Neural progenitor cell (in vitro differentiated cells): Measurements from ENCODE around the gene CDK5R1. TPM values are rescaled to one million over a fixed set of nuclear protein-coding genes. Genes with fewer than 3 reads are reported as not detected.
A peak's percentile ranks its signal among the peaks of the same experiment; 100 is the strongest.

Experiments
- DNase-seq: peaks from one replicate; pipeline ENCODE4 v3.0.0-alpha.2; 2016; ENCODE audit warnings: low spot score
- H2AFZ ChIP-seq: fragments of 200-600 bp; sonication (generic); replicated peaks from 2 replicates; pipeline ENCODE4 v1.6.1; 2016; ENCODE audit warnings: antibody characterized with exemption
- H3F3A ChIP-seq: fragments of 200-600 bp; sonication (generic); 2 replicates; pipeline ENCODE4 v1.6.1; 2016; ENCODE audit warnings: antibody characterized with exemption, low read depth
- H3K27ac ChIP-seq: fragments of 200-600 bp; sonication (generic); 2 replicates; pipeline ENCODE4 v1.5.1; 2016; ENCODE audit warnings: mild to moderate bottlenecking
- H3K27me3 ChIP-seq: fragments of 200-600 bp; sonication (generic); 2 replicates; pipeline ENCODE4 v1.6.1; 2016; ENCODE audit warnings: mild to moderate bottlenecking, moderate library complexity
- H3K36me3 ChIP-seq: fragments of 200-600 bp; sonication (generic); 2 replicates; pipeline ENCODE4 v1.5.1; 2016
- H3K4me1 ChIP-seq: fragments of 200-600 bp; sonication (generic); 2 replicates; pipeline ENCODE4 v1.6.1; 2016; ENCODE audit warnings: mixed run types
- H3K4me2 ChIP-seq: fragments of 200-600 bp; sonication (generic); 2 replicates; pipeline ENCODE4 v1.6.1; 2016
- H3K4me3 ChIP-seq: fragments of 200-600 bp; sonication (generic); 2 replicates; pipeline ENCODE4 v1.5.1; 2016
- H3K79me2 ChIP-seq: fragments of 200-600 bp; sonication (generic); 2 replicates; pipeline ENCODE4 v1.6.1; 2016; ENCODE audit warnings: low read depth
- H3K9ac ChIP-seq: fragments of 200-600 bp; sonication (generic); 2 replicates; pipeline ENCODE4 v1.6.1; 2016
- H3K9me3 ChIP-seq: fragments of 200-600 bp; sonication (generic); 2 replicates; pipeline ENCODE4 v1.5.1; 2016; ENCODE audit warnings: low read depth
- H4K20me1 ChIP-seq: fragments of 200-600 bp; sonication (generic); 2 replicates; pipeline ENCODE4 v1.6.1; 2016; ENCODE audit warnings: low read depth
- H3K27ac Mint-ChIP-seq: 3 replicates; pipeline ENCODE4 v1.8.0; 2021; ENCODE audit warnings: mixed read lengths
- H3K27me3 Mint-ChIP-seq: 2 replicates; pipeline ENCODE4 v1.8.0; 2022; ENCODE audit warnings: low read depth, mild to moderate bottlenecking, inconsistent platforms, moderate library complexity, mixed read lengths; ENCODE audit not compliant: insufficient read depth
- H3K36me3 Mint-ChIP-seq: 3 replicates; pipeline ENCODE4 v1.8.0; 2021; ENCODE audit warnings: mixed read lengths
- H3K4me1 Mint-ChIP-seq: 3 replicates; pipeline ENCODE4 v1.8.0; 2021; ENCODE audit warnings: mixed read lengths
- H3K4me3 Mint-ChIP-seq: 3 replicates; pipeline ENCODE4 v1.8.0; 2021; ENCODE audit warnings: mild to moderate bottlenecking, moderate library complexity, mixed read lengths
- H3K9me3 Mint-ChIP-seq: 3 replicates; pipeline ENCODE4 v1.8.0; 2020; ENCODE audit warnings: mixed read lengths
- EZH2 ChIP-seq: fragments of 200-600 bp; sonication (generic); IDR thresholded peaks from 2 replicates; pipeline ENCODE4 v1.6.1; 2017; ENCODE audit warnings: antibody characterized with exemption, mild to moderate bottlenecking, moderate library complexity
- EZH2phosphoT487 ChIP-seq: fragments of 200-600 bp; sonication (generic); IDR thresholded peaks from 2 replicates; pipeline ENCODE4 v1.6.1; 2017; ENCODE audit warnings: antibody characterized with exemption
- total RNA-seq: library from RNA; depleted of rRNA; stranded (reverse); fragments of >200 nt; gene quantifications from 2 replicates; pipeline ENCODE4 v1.2.3, GENCODE V29; 2015; ENCODE audit warnings: low replicate concordance
- TF ChIP-seq, protein P1 (sequence below): fragments of 200-600 bp; sonication (generic); IDR thresholded peaks from 2 replicates; pipeline ENCODE4 v1.5.1; 2017; ENCODE audit warnings: antibody characterized with exemption, mild to moderate bottlenecking

CDK5R1 gene
- total RNA-seq, 1 donor from 2014 or later = 6.9 TPM

DNA sequence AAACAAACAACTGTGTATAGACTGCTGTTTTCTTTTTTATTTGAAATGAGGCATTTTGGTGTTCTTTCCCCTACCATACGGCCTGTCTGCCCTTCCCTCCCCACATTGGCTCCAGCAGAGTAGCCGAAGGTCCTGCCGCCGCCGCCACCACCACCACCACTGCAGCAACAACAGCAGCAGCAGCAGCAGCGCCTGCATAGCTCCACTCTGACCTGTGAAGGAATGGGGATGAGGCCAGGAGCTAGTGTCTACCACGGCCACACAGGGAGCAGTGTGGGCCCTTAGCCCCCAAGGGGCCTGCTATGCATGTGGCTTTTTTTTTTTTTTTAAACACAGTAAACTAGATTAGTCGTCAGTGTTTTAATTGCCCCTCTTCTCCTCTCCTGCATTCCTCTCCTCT, 5.6 kb upstream of the CDK5R1 start:
- TF ChIP-seq EZH2 = no peak
- TF ChIP-seq, protein P1, sequence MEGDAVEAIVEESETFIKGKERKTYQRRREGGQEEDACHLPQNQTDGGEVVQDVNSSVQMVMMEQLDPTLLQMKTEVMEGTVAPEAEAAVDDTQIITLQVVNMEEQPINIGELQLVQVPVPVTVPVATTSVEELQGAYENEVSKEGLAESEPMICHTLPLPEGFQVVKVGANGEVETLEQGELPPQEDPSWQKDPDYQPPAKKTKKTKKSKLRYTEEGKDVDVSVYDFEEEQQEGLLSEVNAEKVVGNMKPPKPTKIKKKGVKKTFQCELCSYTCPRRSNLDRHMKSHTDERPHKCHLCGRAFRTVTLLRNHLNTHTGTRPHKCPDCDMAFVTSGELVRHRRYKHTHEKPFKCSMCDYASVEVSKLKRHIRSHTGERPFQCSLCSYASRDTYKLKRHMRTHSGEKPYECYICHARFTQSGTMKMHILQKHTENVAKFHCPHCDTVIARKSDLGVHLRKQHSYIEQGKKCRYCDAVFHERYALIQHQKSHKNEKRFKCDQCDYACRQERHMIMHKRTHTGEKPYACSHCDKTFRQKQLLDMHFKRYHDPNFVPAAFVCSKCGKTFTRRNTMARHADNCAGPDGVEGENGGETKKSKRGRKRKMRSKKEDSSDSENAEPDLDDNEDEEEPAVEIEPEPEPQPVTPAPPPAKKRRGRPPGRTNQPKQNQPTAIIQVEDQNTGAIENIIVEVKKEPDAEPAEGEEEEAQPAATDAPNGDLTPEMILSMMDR = no peak
- TF ChIP-seq EZH2phosphoT487 = no peak
- no peak for DNase-seq
- Mint-ChIP-seq H3K4me3 (no peak overlapping the region), H3K9me3 (no peaks in the 10 kb centered on the region), H3K36me3 (peaks cover 41% of the 10 kb centered on the region), H3K4me1 (peaks cover 42% of the 10 kb centered on the region), H3K27ac (peak overlapping the region; percentile 78), H3K27me3 (no peaks in the 10 kb centered on the region)
- Histone ChIP-seq H3K27me3 (no peaks in the 10 kb centered on the region), H3K9me3 (no peaks in the 10 kb centered on the region), H3K4me3 (no peak overlapping the region), H3K4me2 (no peak overlapping the region), H3K79me2 (no peaks in the 10 kb centered on the region), H2AFZ (no peak overlapping the region), H3K9ac (no peak overlapping the region), H3K27ac (no peak overlapping the region), H3K4me1 (peaks cover 27% of the 10 kb centered on the region), H4K20me1 (peaks cover 9% of the 10 kb centered on the region), H3K36me3 (peaks cover 5% of the 10 kb centered on the region), H3F3A (peaks cover 50% of the 10 kb centered on the region)

DNA sequence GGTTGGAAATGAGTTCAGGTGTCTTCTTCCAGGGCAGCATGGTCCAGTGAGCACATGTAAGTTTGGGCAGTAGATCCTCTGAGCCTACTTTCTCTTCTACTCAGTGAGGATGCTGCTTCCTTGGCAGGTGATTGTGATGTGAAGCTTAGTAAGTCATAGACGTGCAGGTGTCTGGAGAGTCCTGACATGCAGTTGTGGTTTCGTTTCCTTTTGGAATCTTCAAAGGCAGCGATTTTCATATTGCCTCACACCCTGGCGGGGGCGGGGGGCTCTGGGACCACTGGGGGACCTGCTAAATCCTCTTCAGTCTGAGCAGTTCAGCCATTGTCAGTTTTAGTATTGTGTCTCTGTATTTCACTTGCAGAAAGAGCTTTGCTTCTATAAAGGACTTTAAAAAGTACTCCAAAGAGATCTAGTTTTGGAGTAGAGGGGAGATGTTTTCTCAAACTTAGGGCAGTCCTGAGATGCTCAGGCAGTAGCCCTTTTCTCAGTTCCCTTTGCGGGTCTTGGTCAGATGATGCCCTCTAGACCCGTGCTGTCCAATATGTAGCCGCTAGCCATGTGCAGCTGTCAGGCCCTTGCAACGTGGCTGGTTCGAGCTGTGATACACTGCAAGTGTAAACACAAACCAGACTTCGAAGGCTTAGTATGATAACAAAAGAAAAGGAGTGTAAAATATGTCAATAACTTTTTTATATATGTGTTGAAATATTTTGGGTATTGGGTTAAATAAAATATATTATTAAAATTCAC, 4.0 kb upstream of the CDK5R1 start:
- Histone ChIP-seq H3F3A (peaks cover 51% of the 10 kb centered on the region), H3K4me2 (peak overlapping the region; percentile 61), H3K36me3 (peaks cover 3% of the 10 kb centered on the region), H3K9ac (no peak overlapping the region), H3K79me2 (peaks cover under 1% of the 10 kb centered on the region), H2AFZ (no peak overlapping the region), H3K4me3 (no peak overlapping the region), H3K27me3 (no peaks in the 10 kb centered on the region), H3K4me1 (peaks cover 27% of the 10 kb centered on the region), H4K20me1 (peaks cover 9% of the 10 kb centered on the region), H3K9me3 (no peaks in the 10 kb centered on the region), H3K27ac (peak overlapping the region; percentile 6)
- Mint-ChIP-seq H3K36me3 (peaks cover 35% of the 10 kb centered on the region), H3K4me1 (peaks cover 44% of the 10 kb centered on the region), H3K9me3 (no peaks in the 10 kb centered on the region), H3K4me3 (no peak overlapping the region), H3K27me3 (peaks cover 2% of the 10 kb centered on the region), H3K27ac (no peak overlapping the region)
- no peak for DNase-seq
- TF ChIP-seq EZH2phosphoT487 (no peak), EZH2 (no peak)

DNA sequence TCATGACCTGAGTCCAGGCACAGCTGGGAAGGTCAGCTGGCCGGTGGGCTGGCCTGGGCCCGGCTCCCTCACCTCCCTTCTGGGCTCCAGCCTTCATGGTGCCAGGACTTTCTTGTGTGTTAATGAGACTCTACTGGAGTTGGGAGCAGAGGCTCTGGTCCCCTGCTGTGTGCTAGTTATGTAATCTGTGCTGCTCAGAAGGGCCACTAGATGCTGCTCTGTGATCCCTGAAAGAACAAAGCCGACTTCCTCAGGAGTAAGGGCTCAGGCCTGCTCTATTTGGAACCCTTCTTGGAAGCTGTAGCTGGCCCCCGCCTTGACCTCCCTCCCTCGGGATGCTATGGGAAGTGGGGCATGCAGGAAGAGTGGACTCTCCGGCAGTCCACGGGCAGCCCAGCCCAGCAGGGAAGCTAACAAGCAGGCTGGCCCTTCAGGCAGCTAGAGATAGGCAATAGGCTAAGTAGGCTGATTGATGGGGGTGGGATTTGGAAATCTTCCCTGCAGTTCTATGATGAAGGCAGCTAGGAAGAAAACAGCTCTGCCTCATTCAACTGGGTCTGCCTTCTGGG, 3.3 kb upstream of the CDK5R1 start:
- no peak overlapping the region for H3K27ac ChIP-seq

More for the DNA sequence above, 3.3 kb upstream of the CDK5R1 start:
- Histone ChIP-seq H3K36me3 (no peaks in the 10 kb centered on the region), H3K4me1 (peaks cover 35% of the 10 kb centered on the region), H3K4me3 (no peak overlapping the region), H3K9me3 (no peaks in the 10 kb centered on the region), H3F3A (peaks cover 51% of the 10 kb centered on the region), H3K9ac (no peak overlapping the region), H3K79me2 (peaks cover 8% of the 10 kb centered on the region), H3K27me3 (no peaks in the 10 kb centered on the region), H2AFZ (peak overlapping the region; percentile 5), H3K4me2 (peak overlapping the region; percentile 61), H4K20me1 (peaks cover 17% of the 10 kb centered on the region)
- TF ChIP-seq EZH2phosphoT487 (no peak), EZH2 (no peak)
- TF ChIP-seq, protein P1 = peak; percentile 64
- H3K27ac Mint-ChIP-seq = peak overlapping the region; percentile 67
- peaks cover 2% of the 10 kb centered on the region for H3K27me3 Mint-ChIP-seq
- peak overlapping the region; percentile 34 for H3K4me3 Mint-ChIP-seq
- peaks cover 32% of the 10 kb centered on the region for H3K36me3 Mint-ChIP-seq
- H3K9me3 Mint-ChIP-seq = no peaks in the 10 kb centered on the region
- peaks cover 49% of the 10 kb centered on the region for H3K4me1 Mint-ChIP-seq
- peak; percentile 91 for DNase-seq
